Measurements from ENCODE around the gene UQCC3.
"Not testable (repeated sequence)": the region's sequence is repeated elsewhere in the genome, so short reads cannot be mapped to it uniquely, and the experiment has no call there.

Gene UQCC3, protein sequence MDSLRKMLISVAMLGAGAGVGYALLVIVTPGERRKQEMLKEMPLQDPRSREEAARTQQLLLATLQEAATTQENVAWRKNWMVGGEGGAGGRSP

DNA sequence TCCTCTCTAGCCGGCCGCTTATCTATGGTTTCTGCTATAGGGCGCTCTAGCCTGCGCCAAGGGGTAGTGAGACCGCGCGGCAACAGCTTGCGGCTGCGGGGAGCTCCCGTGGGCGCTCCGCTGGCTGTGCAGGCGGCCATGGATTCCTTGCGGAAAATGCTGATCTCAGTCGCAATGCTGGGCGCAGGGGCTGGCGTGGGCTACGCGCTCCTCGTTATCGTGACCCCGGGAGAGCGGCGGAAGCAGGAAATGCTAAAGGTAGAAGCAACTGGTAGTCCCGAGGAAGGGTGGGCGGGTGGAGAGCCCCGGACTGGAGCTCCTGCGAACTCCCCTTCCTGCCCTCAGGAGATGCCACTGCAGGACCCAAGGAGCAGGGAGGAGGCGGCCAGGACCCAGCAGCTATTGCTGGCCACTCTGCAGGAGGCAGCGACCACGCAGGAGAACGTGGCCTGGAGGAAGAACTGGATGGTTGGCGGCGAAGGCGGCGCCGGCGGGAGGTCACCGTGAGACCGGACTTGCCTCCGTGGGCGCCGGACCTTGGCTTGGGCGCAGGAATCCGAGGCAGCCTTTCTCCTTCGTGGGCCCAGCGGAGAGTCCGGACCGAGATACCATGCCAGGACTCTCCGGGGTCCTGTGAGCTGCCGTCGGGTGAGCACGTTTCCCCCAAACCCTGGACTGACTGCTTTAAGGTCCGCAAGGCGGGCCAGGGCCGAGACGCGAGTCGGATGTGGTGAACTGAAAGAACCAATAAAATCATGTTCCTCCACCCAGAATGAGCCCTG lies at the start of gene UQCC3, which contains the start of gene LBHD1:
UQCC3 (plus strand) TSS at position 66 of the 782 bp plus-strand sequence; CDS start at position 139, 73 bp downstream.
LBHD1 (minus strand) TSS at position 660 of the 782 bp plus-strand sequence. CDS start 2,236 bp downstream, outside the sequence.
- peak; percentile 87 for DNase-seq

DNA sequence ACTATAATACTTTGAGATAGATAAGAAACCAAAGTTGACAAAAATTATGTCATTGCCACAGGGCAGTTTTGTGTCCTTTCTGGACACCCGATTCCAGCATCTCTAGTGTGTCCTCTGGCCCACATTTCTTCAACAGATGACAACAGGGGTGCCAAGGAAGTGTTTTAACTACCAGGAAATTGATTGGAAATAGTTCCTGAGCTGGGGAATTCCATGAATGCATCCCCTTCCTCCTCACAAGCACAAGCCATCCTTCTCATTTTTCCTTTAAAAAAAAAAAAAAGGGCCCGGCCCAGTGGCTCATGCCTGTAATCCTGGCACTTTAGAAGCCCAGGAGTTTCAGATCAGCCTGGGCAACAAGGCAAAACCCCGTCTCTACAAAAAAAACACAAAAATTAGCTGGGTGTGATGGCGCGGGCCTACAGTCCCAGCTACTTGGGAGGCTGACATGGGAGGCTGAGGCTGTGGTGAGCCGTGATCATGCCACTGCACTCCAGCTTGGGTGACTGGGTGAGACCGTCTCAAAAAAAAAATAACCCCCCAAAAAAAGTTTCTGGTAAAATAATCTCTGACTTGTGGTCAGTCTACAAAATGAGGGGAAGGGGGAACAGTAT lies 48.9 kb upstream of the UQCC3 start:
- no peak for DNase-seq

DNA sequence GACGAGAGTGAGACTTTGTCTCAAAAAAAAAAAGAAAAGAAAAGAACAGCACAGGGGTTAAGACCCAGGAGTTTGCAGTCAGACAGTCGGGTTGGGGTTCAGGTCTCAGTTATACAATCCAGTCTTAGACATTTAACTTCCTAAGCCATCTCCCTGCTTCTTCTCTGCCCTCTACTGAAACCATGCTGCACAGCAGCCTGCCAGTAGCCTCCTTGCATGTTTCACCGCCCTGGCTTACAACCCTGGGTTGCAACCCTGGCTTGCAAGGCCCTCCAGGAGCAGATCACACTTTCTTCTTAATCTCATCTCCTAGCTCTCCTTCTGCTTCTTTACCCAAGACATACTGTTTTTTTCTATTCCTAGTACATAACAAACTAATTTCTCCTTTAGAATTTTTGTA lies 43.8 kb upstream of the UQCC3 start:
- DNase-seq = no peak

DNA sequence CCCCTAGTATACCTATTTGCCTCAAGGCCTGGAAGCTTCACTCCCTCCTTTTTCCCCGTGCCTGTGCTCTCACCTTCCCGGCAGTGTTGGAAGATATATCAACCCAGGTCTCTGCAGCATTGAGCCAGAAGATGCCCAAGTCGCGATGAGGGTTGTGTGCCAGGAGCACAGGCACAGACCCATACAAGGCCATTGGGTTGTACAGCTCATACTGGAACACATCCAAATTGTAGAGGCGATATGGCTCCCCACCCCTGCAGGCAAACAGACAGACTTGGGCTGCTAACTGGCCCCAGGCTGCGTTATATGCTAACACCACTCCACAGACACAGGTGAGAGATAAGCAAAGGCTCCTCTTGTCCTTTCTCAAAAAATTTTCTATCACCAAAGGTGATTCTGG lies 39.0 kb upstream of the UQCC3 start:
- DNase-seq = no peak

DNA sequence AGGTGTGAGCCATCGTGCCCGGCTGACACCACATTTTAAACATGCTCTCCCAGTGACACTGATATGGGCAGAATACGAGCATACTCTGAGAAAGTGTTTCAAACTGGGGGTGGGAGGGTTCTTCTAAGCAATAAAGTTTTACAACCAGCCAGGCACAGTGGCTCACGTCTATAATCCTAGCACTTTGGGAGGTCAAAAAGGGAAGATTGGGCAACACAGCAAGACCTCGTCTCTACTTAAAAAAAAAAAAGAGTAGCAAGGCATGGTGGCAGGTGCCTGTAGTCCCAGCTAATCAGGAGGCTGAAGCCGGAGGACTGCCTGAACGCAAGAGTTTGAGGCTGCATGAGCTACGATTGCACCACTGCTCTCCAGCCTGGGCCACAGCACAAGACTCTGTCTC lies 27.3 kb upstream of the UQCC3 start:
- DNase-seq = no peak

DNA sequence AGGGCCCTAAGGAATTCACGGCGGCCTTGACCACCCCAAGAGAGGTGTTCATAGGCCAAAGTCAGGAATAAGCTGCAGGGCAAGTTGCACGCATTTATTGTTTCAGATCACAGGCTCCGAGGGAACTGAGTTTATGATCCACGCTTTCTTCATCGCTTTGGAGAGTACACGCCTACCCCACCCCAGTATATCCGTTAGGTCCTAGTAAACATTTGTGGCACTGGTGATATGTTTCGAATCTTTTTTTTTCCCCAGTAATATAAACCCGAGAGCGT lies 25.9 kb upstream of the UQCC3 start:
- DNase-seq = no peak

DNA sequence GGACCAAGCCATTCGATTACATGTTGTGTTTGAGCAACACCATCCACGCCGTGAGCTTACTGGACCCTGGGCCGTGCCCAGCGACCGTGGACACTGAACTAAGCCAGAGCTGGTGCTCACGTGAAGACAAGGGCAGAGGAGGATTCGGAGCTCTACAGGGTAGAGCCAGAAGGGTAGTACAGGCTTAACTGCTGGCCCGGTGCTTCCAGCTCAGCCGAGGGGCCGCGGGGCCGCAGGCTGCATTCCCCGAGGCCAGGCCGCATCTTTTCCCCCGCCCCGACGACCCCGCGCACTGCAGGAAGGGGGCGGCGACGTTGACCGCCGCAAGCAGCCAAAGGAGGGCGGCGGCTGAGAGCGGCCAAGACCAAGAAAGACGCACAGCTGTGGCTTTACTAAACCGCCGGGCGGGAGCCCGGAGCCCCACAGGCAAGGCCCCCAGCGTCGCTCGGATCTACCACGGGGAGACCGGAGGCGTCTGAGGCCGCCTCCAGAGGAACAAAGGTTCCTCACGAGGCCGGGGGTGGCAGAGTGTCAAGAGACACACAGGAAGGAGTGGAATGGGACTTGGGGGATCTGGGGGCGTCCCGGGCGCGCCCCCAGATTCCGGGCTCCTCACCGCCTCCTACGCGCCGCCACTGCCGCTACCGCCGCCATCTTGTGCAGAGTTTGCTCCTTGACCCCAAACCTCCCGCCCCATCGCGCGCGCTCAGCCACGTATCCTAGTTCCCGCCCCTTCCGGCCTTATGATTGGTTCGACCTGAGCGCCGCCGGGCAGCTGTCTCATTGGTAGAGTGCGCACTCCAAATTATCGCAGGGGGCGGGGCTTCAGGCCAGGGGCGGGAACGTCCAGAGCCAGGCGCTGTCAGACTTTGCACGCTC lies 25.3 kb upstream of the UQCC3 start, which contains the start of gene GANAB:
GANAB (minus strand) TSS at position 668 of the 879 bp plus-strand sequence; CDS start at position 654, 14 bp downstream.
- peak; percentile 100 for DNase-seq

DNA sequence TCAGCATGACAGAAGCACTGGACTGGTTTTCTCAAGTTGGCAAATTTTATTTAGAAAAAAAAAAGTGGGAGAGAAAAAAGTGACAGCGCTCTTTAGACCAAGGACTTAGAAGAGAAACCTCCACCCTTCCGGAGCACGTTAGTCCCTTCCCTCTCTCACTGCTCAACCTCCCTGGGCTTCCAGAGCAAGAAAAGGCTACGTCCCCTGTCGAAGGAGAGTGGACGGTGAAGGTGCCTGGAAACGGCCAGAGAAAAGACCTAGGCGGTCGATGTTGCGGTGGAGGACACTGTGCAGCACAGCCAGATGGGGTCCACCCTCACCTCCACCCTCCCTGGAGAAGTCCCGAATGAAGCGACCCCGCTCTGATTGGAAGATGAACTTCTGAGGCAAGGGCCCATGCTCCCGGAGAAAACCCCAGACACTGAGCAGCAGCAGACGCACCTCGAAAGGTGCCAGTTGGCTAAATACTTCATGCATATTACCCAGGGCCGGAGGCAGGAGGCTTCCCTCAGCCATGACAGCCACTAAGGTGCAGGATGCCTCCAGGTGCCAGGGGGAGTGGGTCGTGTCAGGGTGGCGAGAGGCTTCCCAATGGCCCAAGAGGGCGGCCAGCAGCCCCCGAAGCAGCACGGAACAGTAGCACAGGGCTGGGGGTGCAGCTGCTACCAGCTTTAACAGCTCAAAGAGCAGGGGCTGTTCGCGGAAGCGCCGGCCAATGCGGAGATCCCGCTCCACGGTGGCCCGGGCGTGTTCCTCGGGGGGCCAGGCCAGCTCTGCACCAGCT lies 24.5 kb upstream of the UQCC3 start:
- DNase-seq = no peak

DNA sequence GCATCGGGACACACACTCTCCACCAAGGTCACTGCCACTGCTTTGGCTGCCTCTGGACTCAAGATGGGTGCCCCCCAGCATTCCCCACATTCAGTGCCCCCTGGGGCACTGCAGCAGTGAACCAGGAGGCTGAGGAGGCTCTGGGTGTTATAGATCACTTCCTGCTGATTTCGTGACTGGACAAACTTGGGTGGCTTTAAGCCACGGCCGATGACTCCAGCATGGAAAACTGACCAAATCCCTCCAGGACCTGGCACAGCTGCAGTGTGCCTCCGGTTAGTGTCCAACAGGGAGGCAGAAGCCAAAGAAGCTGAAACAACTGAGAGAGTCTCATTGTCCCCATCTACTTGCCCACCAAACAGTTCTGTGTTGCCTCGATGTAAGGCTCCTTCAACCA lies 23.9 kb upstream of the UQCC3 start:
- no peak for DNase-seq

DNA sequence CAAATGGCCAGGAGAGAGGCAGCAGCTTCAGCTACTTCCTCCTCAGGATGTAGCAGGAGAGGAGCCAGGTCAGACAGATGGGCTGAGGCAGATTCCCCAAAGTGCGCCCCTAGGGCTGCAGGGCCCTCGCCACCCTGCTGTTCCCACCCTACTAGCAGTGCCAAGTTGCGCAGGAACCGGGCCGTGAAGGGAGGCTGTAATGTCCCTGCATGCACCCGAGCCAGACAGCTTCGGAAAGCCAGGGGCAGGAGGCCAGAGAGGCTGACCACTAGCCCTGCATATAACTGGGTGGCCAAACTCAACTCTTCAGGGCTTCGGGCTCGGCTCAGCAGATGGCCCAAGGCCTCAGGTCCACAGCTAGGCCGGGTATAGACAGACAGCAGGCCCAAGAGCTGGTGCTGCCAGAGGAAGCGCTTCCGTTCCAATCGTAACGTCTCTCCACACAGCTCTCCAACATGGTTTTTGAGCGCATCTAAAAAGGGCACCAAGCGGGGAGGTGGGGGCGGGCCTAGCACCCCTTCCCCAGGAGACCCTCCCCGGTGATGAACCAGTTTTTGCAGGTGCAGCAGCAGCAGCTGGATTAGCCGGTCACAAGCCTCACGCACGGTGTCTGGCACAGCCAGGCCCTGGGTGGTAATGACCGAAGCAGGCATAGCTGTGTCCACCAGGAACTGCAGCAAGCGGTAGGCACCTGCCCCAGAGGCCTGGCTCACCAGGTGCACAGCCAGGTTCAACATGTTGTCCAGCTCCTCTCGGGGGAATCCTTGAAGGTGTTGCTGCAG lies 23.1 kb upstream of the UQCC3 start:
- DNase-seq = no peak

DNA sequence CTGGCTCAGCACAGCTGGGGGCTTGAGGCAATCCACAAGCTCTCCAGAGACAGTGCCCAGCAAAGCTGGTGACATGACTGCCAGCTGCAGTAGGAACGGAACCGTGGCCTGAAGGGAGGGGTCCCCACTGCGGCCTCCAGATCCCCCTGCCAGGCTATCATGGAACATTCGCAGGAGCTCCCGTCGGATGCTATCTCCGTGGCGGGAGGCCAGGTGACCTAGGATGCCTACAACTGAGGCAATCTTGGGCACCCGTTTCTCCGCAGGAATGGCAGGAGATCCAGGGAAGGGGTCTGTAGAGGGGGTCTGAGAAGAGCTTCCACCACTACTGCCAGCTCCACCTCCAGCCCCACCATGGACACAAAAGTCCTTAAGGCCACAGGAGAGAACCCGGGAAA lies 22.5 kb upstream of the UQCC3 start:
- DNase-seq = no peak

DNA sequence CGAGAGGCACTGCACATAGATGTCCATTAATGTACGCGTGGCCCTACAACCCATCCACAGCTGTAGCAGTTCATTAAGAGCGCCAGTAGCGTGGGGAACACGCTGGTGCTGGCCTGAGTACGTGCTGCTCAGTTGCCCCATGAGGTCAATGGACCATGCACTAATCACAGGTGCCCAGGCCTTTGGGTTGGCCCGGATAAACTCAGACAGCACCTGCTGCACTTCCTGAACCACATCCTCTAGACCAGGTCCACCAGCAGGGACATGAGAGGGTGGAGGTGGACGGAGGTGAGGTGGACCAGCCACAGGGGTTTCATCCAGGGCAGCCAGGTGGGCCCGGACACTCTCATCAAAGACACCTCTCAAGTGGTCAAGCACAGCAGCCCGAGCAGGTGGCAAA lies 22.0 kb upstream of the UQCC3 start:
- no peak for DNase-seq

DNA sequence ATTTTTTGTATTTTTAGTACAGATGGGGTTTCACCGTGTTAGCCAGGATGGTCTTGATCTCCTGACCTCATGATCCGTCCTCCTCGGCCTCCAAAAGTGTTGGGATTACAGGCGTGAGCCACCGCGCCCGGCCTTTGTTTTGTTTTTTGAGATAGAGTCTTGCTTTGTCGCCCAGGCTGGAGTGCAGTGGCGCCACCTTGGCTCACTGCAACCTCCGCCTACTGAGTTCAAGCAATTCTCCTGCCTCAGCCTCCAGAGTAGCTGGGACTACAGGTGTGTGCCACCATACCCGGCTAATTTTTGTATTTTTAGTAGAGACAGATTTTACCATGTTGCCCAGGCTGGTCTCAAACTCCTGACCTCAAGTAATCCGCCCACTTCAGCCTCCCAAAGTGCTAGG lies 21.2 kb upstream of the UQCC3 start:
- not testable (repeated sequence) for DNase-seq

DNA sequence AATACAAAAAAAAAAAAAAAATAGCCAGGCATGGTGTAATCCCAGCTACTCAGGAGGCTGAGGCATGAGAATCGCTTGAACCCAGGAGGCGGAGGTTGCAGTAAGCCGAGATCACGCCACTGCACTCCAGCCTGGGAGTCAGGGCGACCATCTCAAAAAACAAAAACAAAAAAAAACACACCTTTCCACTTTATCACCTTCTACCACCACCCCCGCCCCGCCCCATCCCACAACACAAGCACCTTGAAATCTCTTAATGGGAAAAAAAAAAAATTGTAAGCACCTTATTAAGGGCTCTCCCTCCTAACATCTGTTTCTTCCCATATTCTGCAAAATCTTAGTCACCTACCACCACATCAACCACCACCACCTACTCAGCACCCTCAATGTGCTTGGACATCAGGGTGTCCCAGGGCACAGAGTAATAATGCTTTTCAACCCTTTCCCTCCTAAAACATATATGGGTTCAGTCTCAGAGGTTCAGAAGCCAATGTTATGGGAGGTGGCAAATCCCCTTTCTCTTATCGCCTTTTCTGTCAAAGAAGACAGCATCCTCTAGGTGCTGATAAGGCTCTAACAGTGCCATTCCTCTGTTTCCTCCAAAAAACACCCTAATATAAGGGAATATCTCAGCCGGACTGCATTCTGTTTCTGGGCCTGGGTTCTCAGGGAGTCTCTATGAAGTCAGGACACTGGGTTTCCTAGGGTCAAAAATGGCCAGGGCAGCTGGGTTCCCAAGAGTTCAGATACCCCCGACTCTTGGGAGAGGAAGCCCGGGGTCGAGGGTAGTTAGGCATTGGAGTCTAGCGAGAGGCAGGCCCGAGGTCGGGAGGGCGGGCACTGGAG lies 19.1 kb upstream of the UQCC3 start:
- peak; percentile 32 for DNase-seq

DNA sequence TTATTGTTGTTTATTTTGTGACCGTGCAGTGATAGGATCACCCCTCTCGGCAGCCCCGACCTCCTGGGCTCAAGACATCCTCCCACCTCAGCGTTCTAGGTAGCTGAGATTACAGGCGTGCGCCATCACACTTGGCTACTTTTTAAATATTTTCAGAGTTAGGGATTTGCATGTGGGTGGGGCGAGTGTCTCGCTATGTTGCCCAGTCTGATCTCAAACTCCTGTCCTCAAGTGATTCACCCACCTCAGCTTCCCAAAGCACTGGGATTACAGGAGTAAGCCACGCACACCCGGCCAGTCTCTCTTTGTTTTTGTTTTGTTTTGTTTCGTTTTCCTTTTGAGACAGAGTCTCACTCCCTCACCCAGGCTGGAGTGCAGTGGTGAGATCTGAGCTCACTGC lies 17.2 kb upstream of the UQCC3 start:
- DNase-seq = no peak

DNA sequence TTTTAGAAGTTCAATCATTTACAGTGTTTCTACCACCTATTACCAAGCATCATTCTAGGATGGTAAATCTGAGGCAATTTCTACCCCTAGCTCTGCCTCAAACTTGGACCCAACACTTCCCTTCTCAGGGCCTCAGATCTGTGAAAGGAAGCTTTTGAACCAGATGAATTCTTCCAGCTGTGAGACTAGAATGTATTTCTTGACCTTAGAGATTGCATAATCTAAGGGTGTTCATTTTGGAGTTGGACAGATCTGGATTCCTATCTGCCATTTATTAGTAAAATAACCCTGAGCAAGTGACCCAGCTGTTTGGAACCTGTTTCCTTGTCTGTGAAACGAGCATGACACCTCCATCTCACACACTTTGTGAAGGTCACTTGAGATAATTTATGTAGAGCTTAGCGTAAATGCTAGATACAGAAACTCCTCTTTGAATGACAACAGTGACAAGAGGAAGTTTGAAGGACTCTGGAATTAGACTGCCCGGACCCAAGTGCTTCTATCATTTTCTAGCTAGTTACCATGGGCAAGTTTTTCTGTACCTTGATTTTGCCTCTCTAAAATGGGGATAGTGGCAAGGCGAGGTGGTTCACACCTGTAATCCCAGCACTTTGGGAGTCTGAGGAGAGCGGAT lies 14.6 kb upstream of the UQCC3 start:
- DNase-seq = no peak

DNA sequence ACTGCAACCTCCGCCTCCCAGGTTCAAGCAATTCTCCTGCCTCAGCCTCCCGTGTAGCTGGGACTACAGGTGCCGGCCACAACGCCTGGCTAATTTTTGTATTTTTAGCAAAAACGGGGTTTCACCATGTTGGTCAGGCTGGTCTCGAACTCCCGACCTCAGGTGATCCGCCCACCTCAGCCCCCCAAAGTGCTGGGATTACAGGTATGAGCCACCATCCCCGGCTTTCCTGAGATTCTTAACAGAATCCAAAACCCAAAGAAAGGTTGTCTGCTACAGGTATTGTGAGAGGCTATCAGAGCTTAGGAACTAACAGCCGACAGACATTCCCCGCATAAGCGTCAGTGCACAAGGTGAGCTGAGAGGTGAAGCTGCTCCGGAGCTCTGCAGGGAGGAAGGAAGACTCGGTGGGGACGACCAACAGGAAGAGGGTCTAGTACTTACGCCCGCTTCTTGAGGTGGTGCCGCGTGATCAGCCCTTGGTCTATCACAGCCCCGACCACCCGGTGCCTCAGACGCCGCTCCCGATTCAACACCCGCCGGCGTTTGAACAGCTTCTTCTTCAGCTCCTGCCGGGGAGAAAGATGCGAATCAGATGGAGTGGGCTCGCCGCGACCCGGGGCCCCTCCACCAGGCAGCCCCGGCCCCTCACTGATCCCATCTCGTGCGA lies 6.9 kb upstream of the UQCC3 start:
- DNase-seq = peak; percentile 68

DNA sequence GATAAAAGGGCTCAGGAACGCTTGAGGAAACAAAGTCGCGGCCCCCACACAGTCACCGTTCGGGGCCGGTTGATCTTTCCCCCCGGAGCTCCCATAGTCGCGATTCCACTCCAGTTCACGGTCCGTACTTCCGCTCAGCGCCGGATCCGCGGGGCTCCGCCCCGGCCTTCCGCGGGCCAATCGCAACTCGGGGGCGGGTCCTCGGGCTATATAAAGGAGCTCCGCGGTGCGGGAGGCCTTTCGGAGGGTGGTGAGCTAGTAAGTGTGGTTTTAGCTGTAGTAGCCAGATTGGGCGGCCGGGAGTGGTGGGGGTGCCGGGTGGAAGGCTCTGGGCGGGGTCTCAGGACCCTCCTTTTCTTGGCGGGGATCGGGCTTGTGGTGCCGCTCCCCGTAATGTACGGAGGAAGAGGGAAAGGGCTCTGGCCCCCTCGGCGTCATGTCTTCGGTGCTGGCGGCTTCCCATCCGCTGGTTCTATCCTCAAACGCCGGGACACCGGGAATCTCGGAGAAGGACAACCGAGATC lies 6.3 kb upstream of the UQCC3 start, which contains the start of the genes C11orf98 and CSKMT:
C11orf98 (minus strand) TSS at position 136 of the 524 bp plus-strand sequence; CDS start at position 95, 41 bp downstream.
CSKMT (plus strand) TSS at position 238 of the 524 bp plus-strand sequence. CDS start 568 bp downstream, outside the sequence.
- peak; percentile 97 for DNase-seq

Measured in stimulated activated CD4-positive, alpha-beta T cell treated with anti-CD3 and anti-CD28 coated beads, Interleukin-15, amount 100 ng/mL, for 24 hours (primary cell).